ENCODE results near the gene NIFK. TPM values are rescaled to one million over a fixed set of nuclear protein-coding genes. Genes with fewer than 3 reads are reported as not detected.

NIFK gene
- total RNA-seq, 4 donors from 2014 or later, result 40.0 to 77.6 (median 57.9) TPM

DNA sequence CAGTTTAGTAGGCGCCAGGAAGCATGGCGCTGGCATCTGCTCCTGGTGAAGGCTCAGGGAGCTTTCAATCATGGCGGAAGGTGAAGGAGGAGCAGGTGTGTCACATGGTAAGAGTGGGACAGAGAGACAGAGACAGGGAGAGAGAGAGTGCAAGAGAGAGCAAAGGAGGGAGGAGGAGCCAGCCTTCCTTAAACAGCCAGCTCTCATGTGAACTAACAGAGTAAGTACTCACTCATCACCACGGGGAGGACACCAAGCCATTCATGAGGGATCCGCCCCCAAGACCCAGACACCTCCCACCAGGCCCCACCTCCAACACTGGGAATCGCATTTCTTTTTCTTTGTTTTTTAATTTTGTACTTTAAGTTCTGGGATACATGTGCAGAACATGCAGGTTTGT, 46.6 kb downstream of the NIFK start:
- Histone ChIP-seq H3K4me3 (no peak overlapping the region), H3K4me1 (peaks cover 5% of the 10 kb centered on the region), H3K9me3 (no peaks in the 10 kb centered on the region), H3K36me3 (no peaks in the 10 kb centered on the region), H3K27ac (no peak overlapping the region), H3K27me3 (no peaks in the 10 kb centered on the region)
- DNase-seq (ENCODE audit: low spot score in 2 of 2), result no peak
- 88% methylated on average over 6 of the region's 6 CpGs for WGBS
- TF ChIP-seq POLR2A (IDR thresholded peaks at IDR 0.05), result no peak
- no peak for TF ChIP-seq EP300 (IDR thresholded peaks at IDR 0.05)
- TF ChIP-seq POLR2AphosphoS5 (IDR thresholded peaks at IDR 0.05), result no peak
- TF ChIP-seq, protein P1, sequence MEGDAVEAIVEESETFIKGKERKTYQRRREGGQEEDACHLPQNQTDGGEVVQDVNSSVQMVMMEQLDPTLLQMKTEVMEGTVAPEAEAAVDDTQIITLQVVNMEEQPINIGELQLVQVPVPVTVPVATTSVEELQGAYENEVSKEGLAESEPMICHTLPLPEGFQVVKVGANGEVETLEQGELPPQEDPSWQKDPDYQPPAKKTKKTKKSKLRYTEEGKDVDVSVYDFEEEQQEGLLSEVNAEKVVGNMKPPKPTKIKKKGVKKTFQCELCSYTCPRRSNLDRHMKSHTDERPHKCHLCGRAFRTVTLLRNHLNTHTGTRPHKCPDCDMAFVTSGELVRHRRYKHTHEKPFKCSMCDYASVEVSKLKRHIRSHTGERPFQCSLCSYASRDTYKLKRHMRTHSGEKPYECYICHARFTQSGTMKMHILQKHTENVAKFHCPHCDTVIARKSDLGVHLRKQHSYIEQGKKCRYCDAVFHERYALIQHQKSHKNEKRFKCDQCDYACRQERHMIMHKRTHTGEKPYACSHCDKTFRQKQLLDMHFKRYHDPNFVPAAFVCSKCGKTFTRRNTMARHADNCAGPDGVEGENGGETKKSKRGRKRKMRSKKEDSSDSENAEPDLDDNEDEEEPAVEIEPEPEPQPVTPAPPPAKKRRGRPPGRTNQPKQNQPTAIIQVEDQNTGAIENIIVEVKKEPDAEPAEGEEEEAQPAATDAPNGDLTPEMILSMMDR (IDR thresholded peaks at IDR 0.05), result no peak

DNA sequence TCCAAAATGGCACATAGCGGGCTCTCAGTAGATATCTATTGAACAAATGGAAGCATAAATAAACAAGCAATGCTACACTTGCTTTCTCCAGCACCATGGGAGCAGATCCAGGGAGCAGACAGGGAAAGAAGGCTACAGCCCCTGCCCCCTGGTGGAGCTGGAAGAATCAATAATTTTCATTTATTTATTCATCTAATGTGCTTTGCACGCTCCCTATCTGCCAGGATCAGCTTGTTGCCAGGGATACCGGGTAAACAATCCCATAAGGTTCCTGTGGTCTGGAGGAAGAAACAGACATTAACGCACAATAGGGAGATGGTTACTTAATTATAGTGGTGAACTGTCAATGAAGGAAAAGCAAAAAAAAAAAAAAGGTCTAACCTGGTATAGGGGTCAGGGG, 47.3 kb downstream of the NIFK start:
- Histone ChIP-seq H3K4me1 (peaks cover 5% of the 10 kb centered on the region), H3K9me3 (no peaks in the 10 kb centered on the region), H3K4me3 (no peak overlapping the region), H3K36me3 (no peaks in the 10 kb centered on the region), H3K27ac (no peak overlapping the region), H3K27me3 (no peaks in the 10 kb centered on the region)
- no peak for DNase-seq (ENCODE audit: low spot score in 2 of 2)
- TF ChIP-seq, protein P1 (IDR thresholded peaks at IDR 0.05), result peak in 1 of 2 donors; percentile 20
- no peak for TF ChIP-seq POLR2AphosphoS5 (IDR thresholded peaks at IDR 0.05)
- 39% methylated on average over 4 of the region's 4 CpGs for WGBS

DNA sequence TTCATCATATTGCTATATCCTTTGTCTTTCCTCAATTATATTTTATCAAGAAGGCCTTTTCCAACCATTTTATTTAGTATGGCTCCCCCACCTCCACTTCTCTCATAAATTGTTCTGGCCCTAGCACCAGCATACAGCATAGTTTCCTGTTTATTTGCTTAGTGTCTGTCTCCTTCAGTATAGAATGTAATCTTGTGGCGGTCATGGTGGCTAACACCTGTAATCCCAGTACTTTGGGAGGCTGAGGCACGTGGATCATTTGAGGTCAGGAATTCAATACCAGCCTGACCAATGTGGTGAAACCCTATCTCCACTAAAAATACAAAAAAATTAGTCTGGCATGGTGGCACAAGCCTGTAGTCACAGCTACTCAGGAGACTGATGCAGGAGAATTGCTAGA, 47.9 kb downstream of the NIFK start:
- no peak overlapping the region for H3K27ac ChIP-seq
- H3K4me1 ChIP-seq, result peaks cover 5% of the 10 kb centered on the region
- TF ChIP-seq POLR2AphosphoS5 (IDR thresholded peaks at IDR 0.05) (no peak), EP300 (IDR thresholded peaks at IDR 0.05) (no peak), POLR2A (IDR thresholded peaks at IDR 0.05) (no peak)
- TF ChIP-seq, protein P1 (IDR thresholded peaks at IDR 0.05), result no peak
- DNase-seq (ENCODE audit: low spot score in 2 of 2), result no peak
- no peaks in the 10 kb centered on the region for H3K36me3 ChIP-seq
- no peak overlapping the region for H3K4me3 ChIP-seq
- no peaks in the 10 kb centered on the region for H3K9me3 ChIP-seq
- WGBS, result 98% methylated on average over 2 of the region's 2 CpGs
- H3K27me3 ChIP-seq, result no peaks in the 10 kb centered on the region

DNA sequence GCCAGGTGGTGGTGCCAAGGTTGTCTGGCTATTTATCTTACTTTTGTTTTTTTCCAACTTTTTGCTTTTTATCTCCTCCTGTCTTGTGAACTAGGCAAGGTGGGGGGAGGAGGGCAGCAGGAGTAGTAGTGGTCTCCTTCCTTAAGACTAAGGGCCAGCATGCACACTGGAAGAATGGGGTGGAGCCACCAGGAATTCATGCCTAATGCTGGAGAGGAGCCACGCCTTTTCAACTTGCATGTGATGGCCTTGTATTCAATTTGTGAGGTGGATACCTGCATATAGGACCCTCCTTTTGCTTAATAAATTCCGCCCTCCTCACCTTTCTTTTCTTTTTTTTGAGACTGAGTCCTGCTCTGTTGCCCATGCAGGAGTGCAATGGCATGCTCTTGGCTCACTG, 49.8 kb downstream of the NIFK start:
- Histone ChIP-seq H3K36me3 (no peaks in the 10 kb centered on the region), H3K27me3 (no peaks in the 10 kb centered on the region), H3K9me3 (peaks cover 13% of the 10 kb centered on the region), H3K27ac (no peak overlapping the region), H3K4me1 (peaks cover 5% of the 10 kb centered on the region), H3K4me3 (no peak overlapping the region)
- no peak for DNase-seq (ENCODE audit: low spot score in 2 of 2)
- TF ChIP-seq, protein P1 (IDR thresholded peaks at IDR 0.05), result no peak
- TF ChIP-seq POLR2A (IDR thresholded peaks at IDR 0.05), result no peak
- no peak for TF ChIP-seq EP300 (IDR thresholded peaks at IDR 0.05)
- TF ChIP-seq POLR2AphosphoS5 (IDR thresholded peaks at IDR 0.05), result no peak
- 80% methylated on average over 2 of the region's 2 CpGs for WGBS

DNA sequence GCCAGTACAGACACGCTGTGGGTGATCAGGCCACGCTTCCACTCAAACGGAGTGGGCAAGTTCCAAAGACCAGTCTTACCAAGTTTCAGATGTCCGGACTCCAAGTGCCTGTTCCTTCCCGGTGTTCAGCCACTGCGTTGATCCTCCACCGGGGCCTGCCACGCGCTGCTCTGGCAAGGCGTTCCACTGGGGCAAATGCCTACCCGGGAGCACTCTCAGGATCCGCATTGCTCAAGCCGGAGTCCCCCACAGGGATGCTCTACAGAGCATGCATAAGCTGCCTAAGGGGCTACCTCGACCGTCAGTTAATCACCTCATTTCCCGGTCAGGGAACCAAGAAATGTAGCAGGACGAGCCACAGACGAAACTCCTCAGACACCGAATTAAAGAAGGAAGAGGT, 50.5 kb downstream of the NIFK start:
- 84% methylated on average over 19 of the region's 19 CpGs for WGBS
- no peak for TF ChIP-seq POLR2AphosphoS5 (IDR thresholded peaks at IDR 0.05)
- TF ChIP-seq, protein P1 (IDR thresholded peaks at IDR 0.05), result no peak
- TF ChIP-seq EP300 (IDR thresholded peaks at IDR 0.05), result no peak

More for the DNA sequence above, 50.5 kb downstream of the NIFK start:
- DNase-seq (ENCODE audit: low spot score in 2 of 2), result no peak
- H3K36me3 ChIP-seq, result no peaks in the 10 kb centered on the region
- H3K4me3 ChIP-seq, result no peak overlapping the region
- peaks cover 13% of the 10 kb centered on the region for H3K9me3 ChIP-seq
- peaks cover 5% of the 10 kb centered on the region for H3K4me1 ChIP-seq
- H3K27ac ChIP-seq, result no peak overlapping the region
- no peaks in the 10 kb centered on the region for H3K27me3 ChIP-seq

All from suprapubic skin (tissue), 4 donors.